ENCODE results near the gene DNAH17. TPM values are rescaled to one million over a fixed set of nuclear protein-coding genes. Genes with fewer than 3 reads are reported as not detected.
A peak's percentile ranks its signal among the peaks of the same experiment; 100 is the strongest.

DNAH17 gene
- total RNA-seq, 1 donor from 2014 or later = under 0.01 TPM

DNA sequence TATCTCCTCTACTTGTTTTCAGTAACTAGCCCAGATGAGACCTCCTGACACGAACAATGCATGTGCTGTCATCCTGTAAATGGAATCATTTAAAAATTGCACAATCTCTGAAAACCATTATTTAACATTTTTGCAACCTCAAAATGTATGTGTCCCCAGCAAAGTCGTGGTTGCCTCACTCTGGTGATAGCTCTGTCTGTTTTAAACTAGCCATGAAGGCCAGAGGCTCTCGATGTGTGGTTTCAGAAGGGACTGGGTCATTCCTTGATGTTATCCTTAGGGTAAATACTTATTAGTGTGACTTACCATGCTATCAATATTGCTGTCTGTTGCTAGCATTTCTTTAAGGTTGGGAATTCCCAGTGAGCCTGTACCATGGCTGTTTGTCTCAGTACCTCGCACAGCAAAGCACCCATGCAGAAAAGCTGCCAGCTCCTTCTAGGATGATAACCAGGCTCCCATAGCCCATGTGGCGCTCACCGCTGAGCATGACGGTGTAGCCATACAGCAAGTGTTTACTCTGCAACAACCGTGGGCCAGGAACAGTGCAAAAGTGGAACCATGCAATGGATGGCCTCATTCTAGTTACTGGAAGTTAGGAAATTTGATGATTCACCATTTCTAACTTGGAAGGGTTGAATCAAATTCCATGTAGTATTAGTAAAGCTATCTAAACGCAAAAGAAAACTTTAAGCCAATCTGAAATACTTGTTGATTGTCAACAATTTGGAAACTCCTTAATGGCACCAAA lies 201.6 kb downstream of the DNAH17 start:
- DNase-seq (ENCODE audit: low read depth, low spot score) = no peak

DNA sequence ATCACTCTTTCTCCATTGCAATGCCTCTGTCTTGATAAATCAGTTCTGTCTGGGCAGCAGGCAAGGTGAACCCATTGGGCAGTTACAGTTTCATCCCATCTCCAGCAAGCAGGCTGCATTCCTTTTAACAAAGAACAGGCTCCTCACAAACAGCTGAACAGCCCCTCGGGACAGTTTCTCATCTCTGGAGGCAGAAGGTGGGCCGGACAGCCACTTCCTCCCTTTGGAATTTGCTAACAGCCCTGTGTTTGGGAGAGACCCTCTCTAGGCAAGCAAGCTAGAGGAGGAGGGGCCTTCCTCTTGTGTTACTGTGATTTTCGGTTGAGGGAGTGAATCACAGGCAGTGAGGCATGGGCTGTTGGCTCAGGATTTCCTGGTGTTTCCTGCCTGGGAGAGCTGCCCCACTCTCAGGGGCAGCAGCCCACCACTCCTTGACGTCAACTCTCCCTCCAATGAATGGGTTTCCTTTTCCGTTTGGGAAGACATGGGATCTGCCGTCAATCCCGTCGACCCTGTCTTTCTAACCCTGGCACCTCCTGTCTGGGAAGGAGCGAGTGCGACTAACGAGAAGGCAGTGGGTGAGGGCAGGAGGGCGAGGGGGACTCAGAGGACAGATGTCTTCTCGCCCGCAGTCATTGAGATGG lies 202.4 kb downstream of the DNAH17 start:
- DNase-seq (ENCODE audit: low read depth, low spot score) = peak; percentile 89

DNA sequence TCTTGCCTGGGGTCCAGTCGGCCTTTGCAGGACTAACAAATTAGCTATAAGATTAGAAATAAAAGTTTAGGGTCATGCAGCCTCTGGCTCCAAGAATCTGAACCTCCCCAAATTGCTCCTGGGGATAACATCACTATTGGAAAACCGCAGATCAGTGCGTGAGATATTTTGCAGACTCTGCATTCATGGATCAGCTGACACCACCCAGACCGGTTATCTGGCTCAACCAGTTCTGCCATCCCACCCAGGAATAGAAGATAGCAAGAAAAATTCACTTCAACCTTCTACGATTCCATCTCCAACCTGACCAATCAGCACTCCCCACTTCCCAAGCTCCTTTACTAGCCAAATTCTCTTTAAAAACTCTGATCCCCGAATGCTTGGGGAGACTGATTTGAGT lies 203.0 kb downstream of the DNAH17 start:
- DNase-seq (ENCODE audit: low read depth, low spot score) = no peak

Other genes starting within 250 kb of the DNAH17 start
- 31.5 and 71.3 TPM in 2 replicates for gene SOCS3, start 217.3 kb downstream of the DNAH17 start, total RNA-seq
- gene PGS1, start 198.7 kb downstream of the DNAH17 start, total RNA-seq = 32.0 and 40.0 TPM in 2 replicates
- gene CYTH1, start 204.9 kb upstream of the DNAH17 start, total RNA-seq = 44.1 and 53.9 TPM in 2 replicates

Data from pulmonary artery endothelial cell (primary cell).